ENCODE data around the gene EIF5. TPM values are rescaled to one million over a fixed set of nuclear protein-coding genes. Genes with fewer than 3 reads are reported as not detected.

EIF5 gene
- total and polyA plus RNA-seq, 2 experiments from 2014 or later: 194 to 634 TPM

DNA sequence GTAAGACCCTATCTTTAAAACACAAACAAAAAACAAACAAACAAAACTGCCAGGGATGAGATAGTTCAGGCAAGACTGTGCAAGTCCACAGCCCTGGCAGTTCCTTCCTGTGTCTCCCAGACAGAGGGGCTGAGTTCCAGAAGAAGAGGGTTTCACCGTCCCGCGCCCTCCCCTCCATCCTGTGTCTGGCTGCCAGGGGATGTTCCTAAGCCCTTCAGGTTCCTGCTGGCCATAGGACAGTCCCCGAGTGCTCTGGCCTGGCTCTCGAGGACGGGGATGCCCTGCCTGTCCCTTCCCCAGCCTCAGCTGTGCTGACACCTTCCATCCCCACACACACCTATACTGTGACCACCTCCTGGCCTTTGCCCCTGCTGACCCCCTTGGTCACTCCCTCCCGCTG lies 40.6 kb upstream of the EIF5 start (continued):
- TF ChIP-seq, protein P1, sequence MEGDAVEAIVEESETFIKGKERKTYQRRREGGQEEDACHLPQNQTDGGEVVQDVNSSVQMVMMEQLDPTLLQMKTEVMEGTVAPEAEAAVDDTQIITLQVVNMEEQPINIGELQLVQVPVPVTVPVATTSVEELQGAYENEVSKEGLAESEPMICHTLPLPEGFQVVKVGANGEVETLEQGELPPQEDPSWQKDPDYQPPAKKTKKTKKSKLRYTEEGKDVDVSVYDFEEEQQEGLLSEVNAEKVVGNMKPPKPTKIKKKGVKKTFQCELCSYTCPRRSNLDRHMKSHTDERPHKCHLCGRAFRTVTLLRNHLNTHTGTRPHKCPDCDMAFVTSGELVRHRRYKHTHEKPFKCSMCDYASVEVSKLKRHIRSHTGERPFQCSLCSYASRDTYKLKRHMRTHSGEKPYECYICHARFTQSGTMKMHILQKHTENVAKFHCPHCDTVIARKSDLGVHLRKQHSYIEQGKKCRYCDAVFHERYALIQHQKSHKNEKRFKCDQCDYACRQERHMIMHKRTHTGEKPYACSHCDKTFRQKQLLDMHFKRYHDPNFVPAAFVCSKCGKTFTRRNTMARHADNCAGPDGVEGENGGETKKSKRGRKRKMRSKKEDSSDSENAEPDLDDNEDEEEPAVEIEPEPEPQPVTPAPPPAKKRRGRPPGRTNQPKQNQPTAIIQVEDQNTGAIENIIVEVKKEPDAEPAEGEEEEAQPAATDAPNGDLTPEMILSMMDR (conservative IDR thresholded peaks at IDR 0.05; ENCODE audit: low read depth in 2 of 2): no peak
- TF ChIP-seq, protein P2, sequence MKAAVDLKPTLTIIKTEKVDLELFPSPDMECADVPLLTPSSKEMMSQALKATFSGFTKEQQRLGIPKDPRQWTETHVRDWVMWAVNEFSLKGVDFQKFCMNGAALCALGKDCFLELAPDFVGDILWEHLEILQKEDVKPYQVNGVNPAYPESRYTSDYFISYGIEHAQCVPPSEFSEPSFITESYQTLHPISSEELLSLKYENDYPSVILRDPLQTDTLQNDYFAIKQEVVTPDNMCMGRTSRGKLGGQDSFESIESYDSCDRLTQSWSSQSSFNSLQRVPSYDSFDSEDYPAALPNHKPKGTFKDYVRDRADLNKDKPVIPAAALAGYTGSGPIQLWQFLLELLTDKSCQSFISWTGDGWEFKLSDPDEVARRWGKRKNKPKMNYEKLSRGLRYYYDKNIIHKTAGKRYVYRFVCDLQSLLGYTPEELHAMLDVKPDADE (IDR thresholded peaks at IDR 0.05): no peak
- TF ChIP-seq POLR2AphosphoS5 (IDR thresholded peaks at IDR 0.05; ENCODE audit: low read depth): no peak
- no peak for TF ChIP-seq EZH2phosphoT487 (IDR thresholded peaks at IDR 0.05; ENCODE audit: unreplicated experiment)
- TF ChIP-seq, protein P3, sequence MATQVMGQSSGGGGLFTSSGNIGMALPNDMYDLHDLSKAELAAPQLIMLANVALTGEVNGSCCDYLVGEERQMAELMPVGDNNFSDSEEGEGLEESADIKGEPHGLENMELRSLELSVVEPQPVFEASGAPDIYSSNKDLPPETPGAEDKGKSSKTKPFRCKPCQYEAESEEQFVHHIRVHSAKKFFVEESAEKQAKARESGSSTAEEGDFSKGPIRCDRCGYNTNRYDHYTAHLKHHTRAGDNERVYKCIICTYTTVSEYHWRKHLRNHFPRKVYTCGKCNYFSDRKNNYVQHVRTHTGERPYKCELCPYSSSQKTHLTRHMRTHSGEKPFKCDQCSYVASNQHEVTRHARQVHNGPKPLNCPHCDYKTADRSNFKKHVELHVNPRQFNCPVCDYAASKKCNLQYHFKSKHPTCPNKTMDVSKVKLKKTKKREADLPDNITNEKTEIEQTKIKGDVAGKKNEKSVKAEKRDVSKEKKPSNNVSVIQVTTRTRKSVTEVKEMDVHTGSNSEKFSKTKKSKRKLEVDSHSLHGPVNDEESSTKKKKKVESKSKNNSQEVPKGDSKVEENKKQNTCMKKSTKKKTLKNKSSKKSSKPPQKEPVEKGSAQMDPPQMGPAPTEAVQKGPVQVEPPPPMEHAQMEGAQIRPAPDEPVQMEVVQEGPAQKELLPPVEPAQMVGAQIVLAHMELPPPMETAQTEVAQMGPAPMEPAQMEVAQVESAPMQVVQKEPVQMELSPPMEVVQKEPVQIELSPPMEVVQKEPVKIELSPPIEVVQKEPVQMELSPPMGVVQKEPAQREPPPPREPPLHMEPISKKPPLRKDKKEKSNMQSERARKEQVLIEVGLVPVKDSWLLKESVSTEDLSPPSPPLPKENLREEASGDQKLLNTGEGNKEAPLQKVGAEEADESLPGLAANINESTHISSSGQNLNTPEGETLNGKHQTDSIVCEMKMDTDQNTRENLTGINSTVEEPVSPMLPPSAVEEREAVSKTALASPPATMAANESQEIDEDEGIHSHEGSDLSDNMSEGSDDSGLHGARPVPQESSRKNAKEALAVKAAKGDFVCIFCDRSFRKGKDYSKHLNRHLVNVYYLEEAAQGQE (IDR thresholded peaks at IDR 0.05; ENCODE audit: unreplicated experiment): no peak
- TF ChIP-seq EZH2 (IDR thresholded peaks at IDR 0.05; ENCODE audit: low read depth, unreplicated experiment): no peak

DNA sequence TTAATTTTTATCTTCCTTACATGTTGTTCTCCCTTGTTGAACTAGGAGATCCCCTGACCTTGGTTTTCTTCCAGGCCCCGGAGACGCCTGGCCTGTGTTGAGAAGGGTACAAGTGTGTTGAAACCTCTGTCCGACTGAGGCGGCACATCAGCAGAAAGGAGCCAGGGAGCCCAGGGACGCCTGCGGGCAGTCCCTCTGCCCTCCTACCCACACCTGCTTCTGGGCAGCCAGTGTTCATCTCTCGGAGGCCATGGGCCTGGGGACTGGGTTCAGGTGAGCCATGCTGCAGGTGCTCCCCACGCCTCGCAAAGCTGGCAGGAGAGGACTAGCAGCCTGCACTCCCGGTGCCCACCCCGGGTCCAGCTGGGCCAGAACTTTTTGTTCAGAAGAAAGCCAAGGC lies 39.9 kb upstream of the EIF5 start:
- no peaks in the 10 kb centered on the region for H3K36me3 ChIP-seq (ENCODE audit: insufficient read depth)
- DNase-seq (ENCODE audit: low spot score) (no peak), ATAC-seq (no peak)
- no peaks in the 10 kb centered on the region for H3K4me1 ChIP-seq (ENCODE audit: insufficient read depth)
- H4K20me1 ChIP-seq (replicated peaks; ENCODE audit: insufficient read depth): no peaks in the 10 kb centered on the region
- H3K27ac Mint-ChIP-seq: no peak overlapping the region
- peaks cover 8% of the 10 kb centered on the region; the same call in 2 of the 3 replicates for H3K9me3 Mint-ChIP-seq
- H3K9me2 ChIP-seq (ENCODE audit: insufficient read depth): no peaks in the 10 kb centered on the region
- no peak overlapping the region for H2AFZ ChIP-seq
- H3K27me3 ChIP-seq (ENCODE audit: insufficient read depth): no peaks in the 10 kb centered on the region
- no peak overlapping the region for H3K4me3 ChIP-seq
- H3K4me1 Mint-ChIP-seq: peaks cover 6% of the 10 kb centered on the region
- no peak overlapping the region for H3K4me3 Mint-ChIP-seq
- no peak overlapping the region for H3K27ac ChIP-seq (ENCODE audit: low read depth)
- no peak overlapping the region for H3K4me2 ChIP-seq
- no peaks in the 10 kb centered on the region for H3F3A ChIP-seq (replicated peaks; ENCODE audit: low read depth)
- H3K36me3 Mint-ChIP-seq (ENCODE audit: low read depth): no peaks in the 10 kb centered on the region
- peaks cover 8% of the 10 kb centered on the region for H3K27me3 Mint-ChIP-seq (ENCODE audit: insufficient read depth, low read depth, poor library complexity)
- no peaks in the 10 kb centered on the region for H3K79me2 ChIP-seq (replicated peaks; ENCODE audit: insufficient read depth)
- TF ChIP-seq, protein P4, sequence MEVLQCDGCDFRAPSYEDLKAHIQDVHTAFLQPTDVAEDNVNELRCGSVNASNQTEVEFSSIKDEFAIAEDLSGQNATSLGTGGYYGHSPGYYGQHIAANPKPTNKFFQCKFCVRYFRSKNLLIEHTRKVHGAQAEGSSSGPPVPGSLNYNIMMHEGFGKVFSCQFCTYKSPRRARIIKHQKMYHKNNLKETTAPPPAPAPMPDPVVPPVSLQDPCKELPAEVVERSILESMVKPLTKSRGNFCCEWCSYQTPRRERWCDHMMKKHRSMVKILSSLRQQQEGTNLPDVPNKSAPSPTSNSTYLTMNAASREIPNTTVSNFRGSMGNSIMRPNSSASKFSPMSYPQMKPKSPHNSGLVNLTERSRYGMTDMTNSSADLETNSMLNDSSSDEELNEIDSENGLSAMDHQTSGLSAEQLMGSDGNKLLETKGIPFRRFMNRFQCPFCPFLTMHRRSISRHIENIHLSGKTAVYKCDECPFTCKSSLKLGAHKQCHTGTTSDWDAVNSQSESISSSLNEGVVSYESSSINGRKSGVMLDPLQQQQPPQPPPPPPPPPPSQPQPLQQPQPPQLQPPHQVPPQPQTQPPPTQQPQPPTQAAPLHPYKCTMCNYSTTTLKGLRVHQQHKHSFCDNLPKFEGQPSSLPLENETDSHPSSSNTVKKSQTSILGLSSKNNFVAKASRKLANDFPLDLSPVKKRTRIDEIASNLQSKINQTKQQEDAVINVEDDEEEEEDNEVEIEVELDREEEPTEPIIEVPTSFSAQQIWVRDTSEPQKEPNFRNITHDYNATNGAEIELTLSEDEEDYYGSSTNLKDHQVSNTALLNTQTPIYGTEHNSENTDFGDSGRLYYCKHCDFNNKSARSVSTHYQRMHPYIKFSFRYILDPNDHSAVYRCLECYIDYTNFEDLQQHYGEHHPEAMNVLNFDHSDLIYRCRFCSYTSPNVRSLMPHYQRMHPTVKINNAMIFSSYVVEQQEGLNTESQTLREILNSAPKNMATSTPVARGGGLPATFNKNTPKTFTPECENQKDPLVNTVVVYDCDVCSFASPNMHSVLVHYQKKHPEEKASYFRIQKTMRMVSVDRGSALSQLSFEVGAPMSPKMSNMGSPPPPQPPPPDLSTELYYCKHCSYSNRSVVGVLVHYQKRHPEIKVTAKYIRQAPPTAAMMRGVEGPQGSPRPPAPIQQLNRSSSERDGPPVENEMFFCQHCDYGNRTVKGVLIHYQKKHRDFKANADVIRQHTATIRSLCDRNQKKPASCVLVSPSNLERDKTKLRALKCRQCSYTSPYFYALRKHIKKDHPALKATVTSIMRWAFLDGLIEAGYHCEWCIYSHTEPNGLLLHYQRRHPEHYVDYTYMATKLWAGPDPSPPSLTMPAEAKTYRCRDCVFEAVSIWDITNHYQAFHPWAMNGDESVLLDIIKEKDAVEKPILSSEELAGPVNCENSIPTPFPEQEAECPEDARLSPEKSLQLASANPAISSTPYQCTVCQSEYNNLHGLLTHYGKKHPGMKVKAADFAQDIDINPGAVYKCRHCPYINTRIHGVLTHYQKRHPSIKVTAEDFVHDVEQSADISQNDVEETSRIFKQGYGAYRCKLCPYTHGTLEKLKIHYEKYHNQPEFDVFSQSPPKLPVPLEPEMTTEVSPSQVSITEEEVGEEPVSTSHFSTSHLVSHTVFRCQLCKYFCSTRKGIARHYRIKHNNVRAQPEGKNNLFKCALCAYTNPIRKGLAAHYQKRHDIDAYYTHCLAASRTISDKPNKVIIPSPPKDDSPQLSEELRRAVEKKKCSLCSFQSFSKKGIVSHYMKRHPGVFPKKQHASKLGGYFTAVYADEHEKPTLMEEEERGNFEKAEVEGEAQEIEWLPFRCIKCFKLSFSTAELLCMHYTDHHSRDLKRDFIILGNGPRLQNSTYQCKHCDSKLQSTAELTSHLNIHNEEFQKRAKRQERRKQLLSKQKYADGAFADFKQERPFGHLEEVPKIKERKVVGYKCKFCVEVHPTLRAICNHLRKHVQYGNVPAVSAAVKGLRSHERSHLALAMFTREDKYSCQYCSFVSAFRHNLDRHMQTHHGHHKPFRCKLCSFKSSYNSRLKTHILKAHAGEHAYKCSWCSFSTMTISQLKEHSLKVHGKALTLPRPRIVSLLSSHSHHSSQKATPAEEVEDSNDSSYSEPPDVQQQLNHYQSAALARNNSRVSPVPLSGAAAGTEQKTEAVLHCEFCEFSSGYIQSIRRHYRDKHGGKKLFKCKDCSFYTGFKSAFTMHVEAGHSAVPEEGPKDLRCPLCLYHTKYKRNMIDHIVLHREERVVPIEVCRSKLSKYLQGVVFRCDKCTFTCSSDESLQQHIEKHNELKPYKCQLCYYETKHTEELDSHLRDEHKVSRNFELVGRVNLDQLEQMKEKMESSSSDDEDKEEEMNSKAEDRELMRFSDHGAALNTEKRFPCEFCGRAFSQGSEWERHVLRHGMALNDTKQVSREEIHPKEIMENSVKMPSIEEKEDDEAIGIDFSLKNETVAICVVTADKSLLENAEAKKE (CRISPR knock-in tag; IDR thresholded peaks at IDR 0.05): no peak
- TF ChIP-seq, protein P3 (IDR thresholded peaks at IDR 0.05; ENCODE audit: unreplicated experiment): no peak
